GM18519 (cell line): ENCODE data around the gene TP73.

ENCODE experiments used
- ATAC-seq: cut with Tn5 transposase; IDR thresholded peaks from one replicate; pipeline ENCODE4 v1.9.1; 2021; ENCODE audit warnings: mild to moderate bottlenecking, moderate library complexity; ENCODE audit not compliant: unreplicated experiment, low FRiP score

Gene TP73

GRCh38 chr1:3650248-3651025 lies 1.9 kb upstream of the TP73 start:
- ATAC-seq: no peak

GRCh38 chr1:3651026-3651929 lies 1.0 kb upstream of the TP73 start:
- ATAC-seq: no peak

GRCh38 chr1:3652548-3653285 lies 401 bp downstream of the TP73 start:
- no peak for ATAC-seq

GRCh38 chr1:3653286-3653618 lies 936 bp downstream of the TP73 start:
- no peak for ATAC-seq

GRCh38 chr1:3654549-3655281 lies 2.4 kb downstream of the TP73 start:
- ATAC-seq: no peak

GRCh38 chr1:3656450-3657095 lies 4.3 kb downstream of the TP73 start:
- ATAC-seq: peak; percentile 45

GRCh38 chr1:3657096-3657475 lies 4.8 kb downstream of the TP73 start:
- ATAC-seq: peak; percentile 6

GRCh38 chr1:3657578-3658230 lies 5.4 kb downstream of the TP73 start:
- ATAC-seq: no peak

- no peak for ATAC-seq
These were observed 5.9 kb downstream of the TP73 start for GRCh38 chr1:3658231-3658615.

- no peak for ATAC-seq
These were observed 6.8 kb downstream of the TP73 start for GRCh38 chr1:3659093-3659492.

GRCh38 chr1:3660704-3661103 lies 8.4 kb downstream of the TP73 start:
- ATAC-seq: no peak

- no peak for ATAC-seq
These were observed 9.3 kb downstream of the TP73 start for GRCh38 chr1:3661631-3662030.

GRCh38 chr1:3662080-3662671 lies 9.9 kb downstream of the TP73 start:
- no peak for ATAC-seq

- no peak for ATAC-seq
These were observed 11.8 kb downstream of the TP73 start for GRCh38 chr1:3663999-3664699.

- ATAC-seq: no peak
These were observed 12.5 kb downstream of the TP73 start for GRCh38 chr1:3664700-3665375.

GRCh38 chr1:3668148-3668547 lies 15.8 kb downstream of the TP73 start:
- no peak for ATAC-seq

- ATAC-seq: no peak
These were observed 16.4 kb downstream of the TP73 start for GRCh38 chr1:3668585-3669300.
